Astrocyte of the spinal cord (primary cell): ENCODE data around the gene UST.
"Not testable (repeated sequence)": the region's sequence is repeated elsewhere in the genome, so short reads cannot be mapped to it uniquely, and the experiment has no call there.

ENCODE experiments used
- DNase-seq: peaks from one replicate; pipeline ENCODE4 v3.0.0; 2011; ENCODE audit warnings: low read depth, low spot score
- H3K4me3 ChIP-seq: 2 replicates; pipeline ENCODE4 v1.5.1; 2011; ENCODE audit warnings: low read depth, mild to moderate bottlenecking, low read length, moderate library complexity
- in situ Hi-C: cut with HindIII; loops from 2 replicates; pipeline ENCODE4 v1.10.0; 2017; ENCODE audit warnings: low sequenced_read_pairs
- TF ChIP-seq, protein P1 (sequence below): IDR thresholded peaks from 2 replicates; pipeline ENCODE4 v1.5.1; 2012; ENCODE audit warnings: low read depth, mild to moderate bottlenecking, low read length, inconsistent platforms

UST gene

DNA sequence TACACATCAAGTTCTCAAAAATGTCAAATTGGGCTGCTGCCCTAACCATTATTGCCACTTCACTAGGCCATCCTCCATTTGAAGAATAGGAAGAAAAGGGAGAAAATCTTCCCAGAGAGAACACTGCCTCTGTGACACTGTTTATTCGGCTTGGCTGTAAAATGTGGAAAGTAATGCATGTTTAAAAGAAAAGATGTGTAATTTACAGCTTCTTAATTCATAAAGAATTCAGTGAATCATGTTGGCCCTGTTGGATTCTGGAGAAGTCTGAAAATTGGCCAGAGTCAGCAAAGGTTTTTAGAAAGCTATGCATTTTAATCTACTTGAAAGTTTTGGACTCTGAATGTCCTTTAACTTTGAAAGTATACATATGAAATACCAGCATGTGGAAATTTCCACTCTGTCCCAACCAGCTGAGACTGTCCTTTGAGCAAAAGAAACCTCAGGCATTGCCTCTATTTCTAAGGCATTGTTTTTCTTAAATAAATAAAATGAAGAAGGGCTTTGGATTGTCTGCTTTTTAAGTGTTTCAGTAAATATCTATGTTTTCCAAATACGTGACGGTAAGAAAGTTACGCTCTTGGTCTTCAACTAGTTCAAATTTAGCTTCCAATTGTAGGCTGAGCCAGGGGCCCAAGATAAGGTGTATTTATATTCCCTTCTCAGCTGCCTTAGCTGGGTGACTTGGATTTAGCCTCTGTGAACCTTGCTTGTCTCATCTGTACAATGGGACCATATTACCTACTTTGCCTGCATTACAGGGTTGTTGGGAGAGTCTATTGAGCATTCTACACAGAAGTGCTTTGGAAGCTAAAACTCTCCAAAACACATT, 222.2 kb downstream of the UST start:
- no peak overlapping the region for H3K4me3 ChIP-seq
- TF ChIP-seq, protein P1, sequence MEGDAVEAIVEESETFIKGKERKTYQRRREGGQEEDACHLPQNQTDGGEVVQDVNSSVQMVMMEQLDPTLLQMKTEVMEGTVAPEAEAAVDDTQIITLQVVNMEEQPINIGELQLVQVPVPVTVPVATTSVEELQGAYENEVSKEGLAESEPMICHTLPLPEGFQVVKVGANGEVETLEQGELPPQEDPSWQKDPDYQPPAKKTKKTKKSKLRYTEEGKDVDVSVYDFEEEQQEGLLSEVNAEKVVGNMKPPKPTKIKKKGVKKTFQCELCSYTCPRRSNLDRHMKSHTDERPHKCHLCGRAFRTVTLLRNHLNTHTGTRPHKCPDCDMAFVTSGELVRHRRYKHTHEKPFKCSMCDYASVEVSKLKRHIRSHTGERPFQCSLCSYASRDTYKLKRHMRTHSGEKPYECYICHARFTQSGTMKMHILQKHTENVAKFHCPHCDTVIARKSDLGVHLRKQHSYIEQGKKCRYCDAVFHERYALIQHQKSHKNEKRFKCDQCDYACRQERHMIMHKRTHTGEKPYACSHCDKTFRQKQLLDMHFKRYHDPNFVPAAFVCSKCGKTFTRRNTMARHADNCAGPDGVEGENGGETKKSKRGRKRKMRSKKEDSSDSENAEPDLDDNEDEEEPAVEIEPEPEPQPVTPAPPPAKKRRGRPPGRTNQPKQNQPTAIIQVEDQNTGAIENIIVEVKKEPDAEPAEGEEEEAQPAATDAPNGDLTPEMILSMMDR = no peak
- in situ Hi-C loops = no loop called here
- DNase-seq = peak; percentile 70

DNA sequence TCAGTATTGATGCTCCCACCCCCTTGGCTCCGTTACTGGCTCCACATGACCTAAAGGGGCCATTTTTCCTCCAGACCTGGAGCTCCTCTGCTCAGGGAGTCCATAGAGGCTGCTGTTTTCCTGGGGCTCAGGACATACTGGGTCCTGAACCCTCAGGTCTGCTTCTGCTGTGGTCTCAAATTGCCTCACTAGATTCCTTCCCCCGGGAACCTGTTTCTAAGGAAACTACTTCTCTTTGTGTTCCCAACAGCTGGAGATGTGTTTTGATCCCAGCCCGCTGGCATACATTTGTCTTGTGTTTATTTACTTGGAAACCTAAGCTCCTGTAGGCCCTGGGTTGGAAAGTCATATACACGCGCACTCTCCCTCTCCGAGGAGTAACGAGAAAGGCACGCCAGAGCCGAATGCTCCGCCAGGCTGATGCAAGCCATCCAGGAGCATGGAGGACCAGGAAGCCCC, 222.8 kb downstream of the UST start:
- peak; percentile 95 for DNase-seq
- TF ChIP-seq, protein P1 = no peak
- no peak overlapping the region for H3K4me3 ChIP-seq
- in situ Hi-C loops = no loop called here

DNA sequence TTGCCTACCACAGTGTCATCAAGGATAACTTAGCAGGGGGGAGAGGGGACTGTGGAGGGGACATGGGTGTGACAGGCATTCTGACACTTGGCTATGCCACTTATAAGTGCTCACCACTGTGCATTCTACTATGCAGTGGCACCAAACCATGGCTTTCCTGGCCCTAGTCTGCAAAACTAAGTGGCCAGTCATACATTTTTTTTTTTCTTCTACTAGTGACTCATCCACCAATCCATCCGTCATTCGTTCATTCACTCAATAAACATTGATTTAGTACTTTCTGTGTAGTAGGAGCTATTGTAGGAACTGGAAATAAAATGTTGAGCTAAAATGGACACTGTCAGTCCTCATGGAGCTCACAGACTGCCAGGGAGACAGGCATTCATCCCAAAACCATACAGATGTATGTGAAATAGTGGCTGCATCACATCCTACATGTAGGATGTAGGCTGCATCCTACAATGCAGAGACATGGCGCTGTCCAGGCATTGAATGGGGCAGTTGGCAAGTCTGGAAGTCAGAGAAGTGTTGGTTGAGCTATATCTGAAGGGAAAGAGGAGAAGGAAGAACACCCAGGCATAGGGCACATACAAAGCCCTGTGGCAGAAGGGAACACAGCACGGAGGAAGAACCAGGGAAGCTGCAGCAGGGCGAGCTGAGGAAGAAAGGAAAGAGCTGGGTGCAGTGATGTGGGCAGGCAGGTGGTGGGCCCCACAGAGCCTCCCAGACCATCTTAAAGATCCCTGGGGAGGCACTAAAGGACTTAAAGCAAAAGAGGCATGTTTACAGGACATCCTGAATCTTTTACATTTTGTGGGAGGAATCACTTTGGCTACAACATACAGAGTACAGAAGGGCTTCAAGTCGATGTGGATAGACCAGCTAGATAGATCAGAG, 224.4 kb downstream of the UST start:
- TF ChIP-seq, protein P1 = no peak
- in situ Hi-C loops = no loop called here
- no peak overlapping the region for H3K4me3 ChIP-seq
- DNase-seq = peak; percentile 39

DNA sequence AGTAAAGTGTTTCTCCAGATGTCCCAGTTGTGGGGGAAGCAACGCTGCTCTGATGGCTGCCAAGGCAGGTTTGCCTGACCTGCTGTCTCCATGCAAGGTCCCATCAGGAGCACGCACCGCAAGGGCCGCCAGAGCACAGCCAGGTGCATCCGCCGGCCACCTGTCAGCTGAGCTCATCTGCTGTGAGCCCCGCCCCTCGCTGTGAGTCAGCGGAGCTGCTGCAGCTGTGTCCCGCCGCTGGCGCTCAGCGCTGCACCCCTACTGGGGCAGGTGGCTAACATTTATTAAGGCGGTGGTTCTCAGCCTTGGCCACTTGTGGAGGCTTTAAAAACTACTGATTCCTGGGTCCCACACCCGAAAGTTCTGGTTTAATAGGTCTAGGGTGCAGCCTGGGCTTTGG, 225.7 kb downstream of the UST start:
- TF ChIP-seq, protein P1 = no peak
- in situ Hi-C loops = no loop called here
- no peak overlapping the region for H3K4me3 ChIP-seq
- peak; percentile 47 for DNase-seq

DNA sequence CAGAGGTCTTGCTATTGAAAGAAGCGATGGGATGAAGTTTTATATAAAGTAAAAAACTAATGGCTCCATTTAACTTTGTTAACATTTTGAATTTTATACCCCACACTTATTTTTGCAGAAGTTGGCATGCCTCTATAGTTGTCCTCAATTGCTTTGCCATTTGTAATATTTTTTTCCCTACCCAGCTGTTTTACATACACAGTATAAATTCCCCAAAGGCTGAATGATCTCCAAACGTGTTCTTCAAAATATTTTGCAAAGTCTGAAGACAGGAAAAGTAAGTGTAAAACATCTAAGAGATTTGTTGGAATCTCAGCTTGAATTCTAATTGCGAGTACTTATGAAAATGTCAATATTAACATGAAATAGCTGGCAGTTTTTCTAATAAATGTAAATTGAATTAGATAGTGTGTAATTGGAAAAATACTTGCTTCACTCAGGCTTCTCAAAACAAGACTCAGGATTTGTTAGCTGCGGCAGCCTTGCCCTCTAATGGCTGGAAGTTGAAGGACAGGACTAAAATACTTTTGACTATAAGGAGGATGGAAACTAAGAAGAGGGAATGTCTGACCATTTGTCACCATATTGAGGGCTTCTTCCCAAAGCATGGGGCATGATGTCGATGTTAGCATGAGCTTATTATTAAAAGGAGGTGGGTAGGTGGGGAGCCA, 226.8 kb downstream of the UST start:
- no peak overlapping the region for H3K4me3 ChIP-seq
- peak; percentile 62 for DNase-seq
- in situ Hi-C loops = no loop called here
- TF ChIP-seq, protein P1 = peak; percentile 72

DNA sequence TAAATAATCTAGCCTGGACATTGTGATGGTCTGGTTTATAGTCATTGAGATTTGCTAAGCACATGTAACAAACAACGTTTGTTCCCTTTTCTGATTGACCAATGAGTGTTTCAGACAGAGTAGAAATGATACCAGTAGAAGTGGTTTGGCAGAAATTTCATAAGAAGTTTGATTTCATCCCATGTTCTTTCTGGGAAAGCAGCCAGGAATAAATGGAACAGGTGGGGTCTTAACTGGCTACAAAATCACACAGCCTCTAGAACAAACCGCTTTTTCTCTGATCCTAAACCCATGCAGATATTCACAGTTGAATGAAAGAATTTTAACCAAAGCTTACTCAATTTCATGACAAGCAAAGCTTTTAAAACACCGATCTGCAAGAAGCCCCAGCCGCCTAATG, 227.5 kb downstream of the UST start:
- TF ChIP-seq, protein P1 = no peak
- no peak for DNase-seq
- H3K4me3 ChIP-seq = no peak overlapping the region
- in situ Hi-C loops = no loop called here

DNA sequence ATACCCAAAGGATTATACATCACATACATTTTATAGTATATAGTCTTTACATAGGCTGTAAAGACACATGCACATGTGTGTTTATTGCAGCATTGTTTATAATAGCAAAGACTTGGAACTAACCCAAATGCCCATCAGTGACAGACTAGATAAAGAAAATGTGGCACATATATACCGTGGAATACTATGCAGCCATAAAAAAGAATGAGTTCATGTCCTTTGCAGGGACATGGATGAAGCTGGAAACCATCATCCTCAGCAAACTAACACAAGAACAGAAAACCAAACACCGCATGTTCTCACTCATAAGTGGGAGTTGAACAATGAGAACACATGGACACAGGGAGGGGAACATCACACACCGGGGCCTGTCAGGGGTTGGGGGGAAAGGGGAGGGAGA, 231.5 kb downstream of the UST start:
- in situ Hi-C loops, DNase-seq: not testable (repeated sequence)

More for the DNA sequence above, 231.5 kb downstream of the UST start:
- H3K4me3 ChIP-seq = not testable (repeated sequence)
